Hematopoietic multipotent progenitor cell treated with erythropoietin and hydrocortisone succinate and interleukin-3 and kit ligand, for 6 days (in vitro differentiated cells): ENCODE measurements around the gene PRDX3.

ENCODE experiments used
- DNase-seq: peaks from one replicate; pipeline ENCODE4 v3.0.0-alpha.2; 2015

Gene PRDX3

DNA sequence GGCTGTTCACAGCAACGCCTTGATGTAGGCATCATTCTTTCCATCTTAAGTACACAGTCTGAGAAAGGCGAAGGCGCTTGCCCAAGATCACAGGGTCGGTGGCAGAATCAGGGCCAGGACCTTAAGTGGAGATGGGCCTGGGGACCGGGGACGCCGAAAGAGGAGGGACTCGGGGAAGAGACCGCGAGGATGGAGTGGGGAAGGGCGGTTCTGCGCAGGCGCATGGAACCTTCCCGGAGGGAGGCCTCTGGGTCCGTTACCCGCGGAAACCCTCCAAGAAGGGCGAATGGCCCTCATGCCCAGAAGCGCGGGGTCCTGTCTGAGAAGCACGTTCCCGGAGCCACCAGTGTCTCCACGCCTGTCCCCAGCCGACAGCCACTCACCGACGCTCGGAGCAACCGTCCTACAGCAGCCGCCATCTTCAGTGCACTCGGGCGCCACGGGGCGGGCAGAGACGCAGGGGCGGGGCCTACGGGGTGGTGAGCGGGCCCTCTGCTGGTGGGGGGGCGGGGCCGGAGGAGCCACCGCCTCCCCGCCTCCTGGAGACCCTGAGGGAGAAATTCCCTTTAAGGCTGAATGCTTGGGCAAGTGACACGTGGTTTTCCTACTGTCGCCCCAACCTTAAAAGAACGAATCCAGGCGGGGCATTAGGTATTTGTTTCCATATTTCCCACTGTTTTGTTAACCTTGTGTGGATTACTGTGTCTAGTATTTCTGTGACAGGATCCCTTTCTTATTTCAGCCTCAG is at the start of gene PRDX3:
Gene PRDX3, minus strand, starts transcription at position 441 of the 748 bp plus-strand sequence. Its CDS starts 22 bp downstream, at position 419.
- DNase-seq = peak; percentile 96

DNA sequence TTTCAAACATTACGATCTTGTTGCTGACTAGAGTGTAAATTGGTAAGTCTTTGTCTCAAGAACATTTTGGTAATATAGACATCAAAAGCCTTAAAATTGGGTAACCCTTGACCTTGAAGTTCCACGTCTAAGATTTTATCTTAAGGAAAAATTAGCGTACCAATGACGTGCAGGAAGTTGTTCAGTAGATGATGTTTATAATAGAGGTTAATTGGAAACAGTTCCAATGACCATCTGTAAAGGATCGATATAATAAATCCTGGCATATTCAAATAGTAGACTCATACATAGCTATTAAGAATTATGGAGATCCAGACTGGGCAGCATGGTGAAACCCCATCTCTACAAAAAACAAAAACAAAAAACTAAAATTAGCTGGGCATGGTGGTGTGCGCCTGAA is 49.2 kb upstream of the PRDX3 start:
- DNase-seq = no peak

DNA sequence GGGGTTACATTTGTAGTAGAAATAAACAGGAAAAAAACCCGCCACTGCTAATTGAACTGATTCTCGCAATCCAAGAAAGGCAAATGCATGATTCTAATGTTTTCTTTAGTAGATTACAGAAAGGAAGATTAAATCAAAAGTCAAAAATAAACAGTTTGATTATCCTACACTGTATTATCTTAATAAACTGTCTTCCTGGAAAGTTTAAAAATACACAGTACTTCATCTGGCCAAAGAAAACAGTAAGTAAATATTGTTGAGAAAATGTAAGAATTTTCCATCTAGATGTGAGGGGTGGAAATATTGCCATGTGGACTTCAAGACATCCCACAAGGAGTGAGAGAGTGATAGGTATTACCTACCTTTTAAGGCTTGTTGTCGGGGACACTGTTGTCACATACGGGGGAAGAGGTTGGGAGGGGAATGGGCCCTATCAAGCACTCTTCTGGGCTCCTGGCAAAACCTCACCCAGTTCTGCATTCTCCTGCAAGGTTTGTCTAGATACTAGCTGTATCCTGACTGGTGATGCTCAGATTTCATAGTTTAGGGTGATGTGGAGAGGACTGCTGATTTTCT is 46.6 kb upstream of the PRDX3 start:
- no peak for DNase-seq

DNA sequence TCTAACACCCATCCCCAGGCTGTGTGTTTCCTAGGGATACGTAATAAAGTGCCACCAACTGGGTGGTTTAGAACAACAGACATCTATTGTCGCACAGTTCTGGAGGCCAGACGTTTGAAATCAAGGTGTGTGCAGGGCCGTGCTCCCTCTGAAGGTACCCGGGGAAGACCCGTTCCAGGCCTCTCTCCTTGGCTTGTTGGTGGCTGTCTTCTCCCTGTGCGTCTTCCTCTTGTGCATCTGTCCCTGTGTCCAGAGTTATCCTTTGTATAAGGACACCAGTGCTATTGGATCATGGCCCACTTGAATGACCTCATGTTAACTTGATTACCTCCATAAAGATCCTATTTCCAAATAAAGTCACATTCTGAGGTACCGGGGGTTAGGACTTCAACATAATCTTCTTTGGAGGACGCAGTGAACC is 44.4 kb upstream of the PRDX3 start:
- DNase-seq = no peak

DNA sequence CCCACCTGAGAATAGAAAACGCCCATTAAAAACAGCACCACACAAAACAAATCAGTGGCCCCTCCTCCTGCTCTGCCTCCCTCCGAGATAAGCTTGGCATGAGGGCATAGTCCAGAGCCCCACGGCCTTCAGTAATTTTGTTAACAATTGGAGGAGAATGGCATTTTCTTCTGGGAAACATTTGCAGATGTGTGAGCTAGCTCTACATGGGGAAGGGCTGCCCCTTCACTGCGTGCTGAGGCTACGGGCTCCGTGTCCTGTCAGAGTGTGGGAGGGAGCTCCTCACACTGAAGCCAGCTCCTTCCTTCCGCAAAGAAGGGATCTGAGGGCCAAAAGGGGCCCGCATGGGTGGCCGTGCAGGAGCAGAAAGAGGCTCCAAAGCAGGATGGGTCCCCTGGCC is 43.9 kb upstream of the PRDX3 start:
- no peak for DNase-seq

DNA sequence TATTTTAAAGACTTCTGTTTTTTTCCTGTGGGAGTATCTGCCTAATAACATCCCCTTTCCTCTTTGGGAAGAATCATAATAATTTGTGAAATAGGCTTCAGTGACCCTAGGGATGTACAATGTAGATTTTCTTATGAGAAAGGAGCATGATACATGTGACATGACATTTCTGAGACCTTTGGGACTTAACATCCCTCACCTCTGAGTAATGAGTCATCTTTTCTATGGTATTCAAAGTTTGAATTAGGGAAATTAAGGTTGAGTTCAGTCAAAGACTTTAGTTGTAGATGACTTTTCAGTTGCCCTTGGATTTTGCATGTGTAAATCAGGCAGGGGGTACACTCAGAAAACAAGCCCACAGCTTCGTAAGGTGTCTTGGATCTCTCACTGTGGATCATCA is 43.1 kb upstream of the PRDX3 start:
- no peak for DNase-seq

DNA sequence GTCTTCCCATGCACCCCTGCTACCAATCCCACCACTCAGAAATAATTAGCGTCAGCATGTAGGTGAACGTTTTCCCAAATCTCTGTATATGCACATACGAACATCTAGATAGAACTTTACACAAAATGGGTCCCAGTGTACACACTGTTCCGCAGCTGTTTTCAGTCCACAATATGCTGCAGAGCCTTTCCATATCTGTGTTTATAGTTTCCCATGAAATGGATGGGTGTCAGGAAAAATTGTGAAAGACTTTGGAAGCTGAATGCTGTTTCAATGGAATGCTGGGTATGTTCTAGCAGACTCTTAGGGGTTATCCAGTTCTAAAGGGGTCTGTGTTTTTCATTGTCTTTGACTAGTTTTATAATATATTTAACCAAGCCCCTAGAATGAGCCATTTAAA is 42.6 kb upstream of the PRDX3 start:
- no peak for DNase-seq

DNA sequence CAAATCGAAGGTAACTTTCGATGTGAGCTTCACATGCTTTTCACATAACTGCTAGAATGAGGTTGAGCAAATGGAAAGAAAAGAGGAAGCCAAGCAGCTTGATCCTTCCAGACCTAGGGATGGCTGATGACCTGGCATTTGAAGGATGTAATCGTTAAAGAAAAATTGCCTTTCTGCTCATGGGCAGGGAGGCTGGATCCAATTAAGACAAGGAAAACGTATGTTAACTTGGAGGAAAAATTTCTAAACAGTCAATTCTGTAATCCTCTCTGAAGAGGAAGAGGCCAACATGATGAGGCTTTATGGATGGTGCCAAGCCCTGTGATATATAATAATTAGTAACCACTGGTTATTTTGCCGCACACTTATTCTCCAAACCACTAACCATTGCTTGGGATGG is 41.3 kb upstream of the PRDX3 start:
- no peak for DNase-seq

DNA sequence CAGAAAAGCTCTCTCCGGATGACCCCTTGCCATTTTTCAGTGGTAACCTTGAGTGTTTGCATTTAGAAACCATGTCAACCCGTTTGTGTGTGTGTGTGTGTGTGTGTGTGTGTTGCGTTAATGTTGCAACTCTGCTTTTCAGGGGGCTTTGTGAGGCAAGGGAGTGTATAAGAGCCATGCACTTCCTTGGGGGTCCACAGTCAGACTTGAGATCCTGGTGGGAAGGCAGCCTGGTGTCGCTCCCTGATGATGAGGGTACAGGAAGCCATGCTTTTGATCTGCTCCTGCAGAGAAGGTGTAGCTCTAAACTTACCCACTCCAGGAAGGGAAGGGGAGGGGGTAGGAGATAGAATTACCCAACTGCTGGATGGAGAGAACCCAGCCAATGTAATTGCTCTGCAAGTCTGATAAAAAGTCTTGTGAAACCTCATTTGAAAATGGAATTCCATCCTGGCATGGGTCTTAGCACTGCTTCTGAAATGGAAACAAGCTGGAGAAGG is 39.4 kb upstream of the PRDX3 start:
- no peak for DNase-seq

DNA sequence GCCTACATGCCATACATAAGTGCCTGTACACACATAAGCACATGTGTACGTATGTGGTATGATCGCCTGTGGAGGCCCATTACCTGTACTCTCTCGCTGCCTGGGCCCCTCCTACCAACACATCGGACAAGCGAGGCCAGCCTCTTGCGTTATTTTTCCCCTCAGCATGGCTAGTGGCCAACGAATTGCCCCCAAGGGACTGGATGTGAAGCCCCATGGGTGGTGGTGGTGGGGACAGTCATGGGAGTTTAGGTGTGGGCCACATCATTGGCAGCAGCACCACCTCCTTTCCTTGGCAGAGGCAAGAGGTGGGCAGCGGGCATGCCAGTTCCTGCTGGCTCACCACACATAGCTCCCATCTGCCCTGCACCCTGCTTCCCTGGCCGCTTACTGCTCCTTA is 38.8 kb upstream of the PRDX3 start:
- no peak for DNase-seq

DNA sequence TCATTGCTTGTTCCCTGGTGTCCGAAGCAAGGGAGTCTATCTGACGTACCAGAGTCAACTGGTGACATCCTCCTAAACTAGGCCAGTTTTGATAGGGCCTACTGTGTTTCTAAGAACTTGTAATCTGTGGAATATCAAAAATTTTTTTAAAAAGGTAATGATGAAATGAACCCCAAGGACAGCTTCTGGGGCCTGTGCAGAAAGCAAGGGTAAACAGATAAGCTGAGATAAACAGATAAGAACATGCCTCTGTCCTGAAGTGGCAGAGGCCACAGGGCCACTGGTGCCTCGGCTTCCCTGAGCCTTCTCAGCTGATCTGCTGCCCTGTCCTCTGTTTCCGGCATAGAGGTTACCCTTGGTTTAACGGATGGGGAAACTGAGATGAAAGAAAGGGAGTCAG is 37.5 kb upstream of the PRDX3 start:
- DNase-seq = peak; percentile 65

DNA sequence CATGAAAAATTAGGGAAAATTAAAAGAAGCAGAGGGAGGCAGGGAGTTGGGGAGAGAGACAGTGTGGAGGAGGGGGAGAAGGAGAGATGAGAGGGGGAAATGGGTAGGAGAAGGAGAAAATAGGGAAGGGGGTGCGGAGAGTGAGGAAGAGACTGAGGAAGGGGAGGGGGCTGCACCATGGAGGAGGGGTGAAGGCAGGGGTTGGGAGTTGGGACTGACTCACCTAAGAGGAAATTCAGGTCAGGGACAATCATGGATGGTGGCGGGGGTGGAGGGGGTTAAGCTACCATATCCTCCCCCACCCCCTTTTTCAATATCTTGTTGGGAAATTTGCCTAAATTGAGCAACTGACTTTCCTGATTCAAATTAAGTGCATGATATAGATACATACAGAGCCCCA is 36.8 kb upstream of the PRDX3 start:
- no peak for DNase-seq

DNA sequence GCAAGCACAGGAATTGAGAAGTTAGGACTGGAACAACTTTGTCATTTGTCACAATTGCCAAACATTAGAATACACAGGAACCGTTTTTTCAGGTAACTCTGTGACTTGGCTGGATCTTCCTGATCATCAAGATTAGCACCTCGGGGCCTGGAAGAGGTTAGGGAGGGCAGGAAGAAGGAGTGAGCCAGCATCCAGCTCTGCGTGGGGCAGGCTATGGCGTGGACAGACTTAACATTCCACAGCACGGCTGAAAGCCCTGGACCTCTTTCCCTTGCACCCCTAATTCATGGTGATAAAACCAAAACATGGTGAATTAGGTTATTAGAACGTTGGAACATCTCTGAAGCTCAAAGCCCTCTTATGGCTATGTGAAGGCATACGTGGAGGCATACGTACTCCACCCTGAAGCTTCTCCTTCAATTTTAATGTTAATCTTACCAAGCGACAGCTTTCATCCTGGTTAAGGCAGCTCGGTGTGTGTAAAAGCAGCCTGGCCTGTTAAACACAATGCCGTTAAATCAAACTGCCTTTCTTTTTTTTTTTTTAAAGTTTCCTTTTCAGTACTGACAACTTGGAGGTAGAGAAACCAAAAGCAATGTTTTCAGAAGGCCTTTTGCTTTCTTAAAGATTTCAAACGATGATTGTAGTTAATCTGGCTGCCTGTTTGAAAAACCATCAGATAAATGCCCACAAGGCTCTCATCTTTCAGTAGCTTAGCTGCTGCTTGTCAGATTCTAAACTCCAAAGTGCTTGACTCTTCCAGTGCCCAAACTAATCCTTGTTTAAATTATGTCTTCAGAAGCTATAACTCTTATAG is 33.2 kb upstream of the PRDX3 start:
- DNase-seq = peak; percentile 53

DNA sequence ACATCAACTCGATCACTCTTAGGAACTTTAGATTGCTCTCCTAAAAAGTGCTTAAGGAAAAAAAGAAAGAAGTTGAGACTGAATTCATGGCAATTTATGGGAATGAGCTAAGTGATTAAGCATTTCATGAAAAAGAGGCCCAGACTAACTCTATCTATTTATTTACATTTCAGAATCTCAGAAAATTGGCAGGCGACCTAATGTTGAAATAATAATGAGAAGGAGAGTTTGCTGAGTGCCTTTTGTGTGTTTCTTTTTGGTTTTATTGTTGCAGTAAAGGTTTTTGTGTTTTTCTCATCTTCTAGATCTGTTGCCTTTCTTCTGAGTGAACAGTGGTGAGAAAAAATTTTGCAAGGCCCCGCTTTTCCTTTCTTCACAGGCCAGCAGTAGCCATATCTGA is 32.6 kb upstream of the PRDX3 start:
- DNase-seq = no peak

DNA sequence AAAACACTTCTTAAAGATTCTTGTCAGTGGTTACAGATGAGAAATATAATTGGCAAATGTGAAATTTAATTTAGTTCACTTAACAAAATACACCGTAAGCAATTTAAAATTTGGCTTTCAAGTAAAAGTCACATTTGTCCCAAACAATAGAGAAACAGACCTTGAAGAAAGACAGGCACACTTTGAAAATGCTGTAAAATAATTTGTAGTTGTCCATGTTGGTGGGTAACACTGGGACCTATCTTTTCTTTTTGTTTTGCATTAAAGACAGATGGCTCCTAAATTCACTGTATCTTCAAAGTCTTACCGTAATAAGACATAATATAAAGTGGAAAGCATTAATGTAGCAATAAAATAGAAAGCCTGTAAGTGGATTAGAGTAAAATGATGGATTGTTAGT is 32.0 kb upstream of the PRDX3 start:
- no peak for DNase-seq

DNA sequence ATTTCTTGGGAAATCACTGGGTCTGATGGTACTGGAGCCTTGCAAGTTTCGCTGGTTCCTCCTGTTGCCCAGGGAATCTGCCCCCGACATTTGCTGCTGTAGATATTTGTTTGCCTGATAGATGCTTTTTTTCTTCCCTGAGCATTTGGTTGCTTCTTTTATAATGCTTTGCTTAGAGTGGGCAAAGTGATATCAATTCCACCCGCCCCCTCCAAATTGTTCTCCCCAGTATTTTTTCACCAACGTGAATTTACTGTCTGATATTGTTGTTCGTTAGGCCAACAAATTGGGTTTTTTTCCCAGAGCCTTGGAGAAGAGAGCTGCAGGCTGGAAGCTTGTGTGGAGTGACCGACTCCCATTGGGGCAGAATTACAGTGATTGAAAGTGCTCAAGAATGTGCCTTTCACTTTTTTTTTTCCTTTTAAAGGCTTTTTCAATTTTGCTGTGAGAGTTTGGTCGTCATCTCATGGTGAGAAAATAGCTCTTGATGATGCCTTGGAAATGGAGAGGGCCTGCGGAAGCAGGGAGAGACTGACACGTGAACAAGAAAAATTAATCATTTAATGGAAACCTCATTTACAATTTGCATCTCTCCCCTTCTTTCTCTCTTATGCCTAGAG is 31.2 kb upstream of the PRDX3 start:
- DNase-seq = no peak

DNA sequence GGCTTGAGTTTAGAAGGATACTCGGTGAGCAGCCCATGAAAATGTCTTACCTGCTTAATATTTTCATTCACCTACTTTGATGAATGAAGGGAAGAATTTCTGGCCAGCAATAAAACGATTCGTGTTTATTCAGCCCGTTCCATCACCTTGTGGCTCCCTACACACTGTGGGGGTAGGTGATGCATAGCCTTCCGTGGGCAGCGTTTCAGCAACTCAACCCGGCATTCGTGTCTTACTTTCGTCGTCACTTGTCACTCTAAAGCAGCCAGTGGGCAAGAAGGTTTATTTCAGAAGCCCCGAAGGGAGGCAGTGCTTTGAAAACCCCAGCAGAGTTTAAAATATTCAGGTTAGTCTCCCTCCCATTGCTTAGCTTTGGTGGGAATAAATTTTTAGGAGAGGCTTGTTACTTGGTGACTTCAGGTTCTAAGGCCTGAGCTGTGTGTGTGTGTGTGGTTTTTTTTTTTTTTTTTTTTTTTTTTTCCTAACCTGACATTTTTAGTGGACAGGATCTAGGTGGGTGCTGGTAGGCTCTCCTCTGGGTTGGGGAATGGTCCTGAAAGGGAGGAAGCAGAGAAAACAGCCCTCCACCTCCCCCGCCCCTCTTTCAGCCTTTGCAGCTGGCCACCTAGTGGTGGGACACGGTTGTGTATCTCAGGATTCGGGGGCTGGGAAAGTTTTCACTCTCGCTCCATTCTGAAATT is 30.6 kb upstream of the PRDX3 start:
- DNase-seq = peak; percentile 69

DNA sequence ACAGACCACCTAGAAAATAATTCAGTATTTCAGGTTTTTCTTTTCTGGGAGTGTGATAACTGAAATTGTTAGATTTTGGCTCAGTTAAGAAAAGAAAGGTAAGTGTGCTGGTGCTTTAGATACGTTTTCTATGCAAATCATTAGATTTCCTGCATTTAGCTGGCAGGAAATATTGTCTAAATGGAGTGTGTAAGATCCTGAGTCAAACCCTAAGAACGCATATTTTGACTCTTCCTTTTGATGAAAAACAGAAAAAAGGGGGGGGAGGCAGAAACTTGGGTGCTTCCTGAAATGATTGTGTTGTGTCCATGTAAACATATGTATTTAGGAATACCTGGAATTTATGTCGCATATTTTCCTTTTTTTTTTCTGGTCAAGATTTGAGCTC is 29.9 kb upstream of the PRDX3 start:
- DNase-seq = no peak

DNA sequence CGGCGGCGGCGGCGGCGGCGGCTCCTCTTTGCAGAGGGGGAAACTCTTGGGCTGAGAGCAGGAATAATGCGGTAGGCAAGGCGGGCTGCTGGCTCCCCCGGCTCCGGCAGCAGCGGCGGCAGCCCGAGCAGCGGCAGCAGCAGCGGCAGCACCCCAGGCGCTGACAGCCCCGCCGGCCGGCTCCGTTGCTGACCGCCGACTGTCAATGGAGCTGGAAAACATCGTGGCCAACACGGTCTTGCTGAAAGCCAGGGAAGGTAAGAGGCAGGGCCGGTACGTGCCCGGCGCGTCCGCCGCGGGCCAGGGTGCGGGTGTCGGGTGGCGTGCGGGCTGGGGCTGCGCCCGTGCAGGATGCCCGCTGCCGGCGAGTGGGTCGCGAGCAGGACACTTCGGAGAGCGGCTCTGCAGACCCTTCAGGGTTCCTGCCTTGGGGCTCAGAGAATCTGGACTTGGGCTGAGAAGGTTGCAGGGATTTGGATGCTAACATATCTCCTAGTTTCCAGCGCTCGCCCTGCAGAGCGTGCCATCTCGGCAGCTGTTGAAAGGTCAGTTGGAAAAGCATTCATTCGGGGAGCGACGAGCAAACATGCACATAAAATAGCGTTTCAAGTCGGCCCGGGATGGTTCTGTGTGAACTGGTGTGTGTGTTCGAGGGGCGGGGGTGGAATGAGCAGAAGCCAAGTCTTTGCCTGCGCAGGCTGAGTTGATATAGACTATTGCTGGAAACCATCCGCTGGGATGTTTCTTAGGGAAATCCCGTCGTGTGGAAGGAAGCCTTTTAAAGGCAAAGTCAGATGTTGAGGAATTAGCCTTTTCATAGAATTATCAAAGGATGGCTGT is 29.3 kb upstream of the PRDX3 start:
- peak; percentile 40 for DNase-seq

DNA sequence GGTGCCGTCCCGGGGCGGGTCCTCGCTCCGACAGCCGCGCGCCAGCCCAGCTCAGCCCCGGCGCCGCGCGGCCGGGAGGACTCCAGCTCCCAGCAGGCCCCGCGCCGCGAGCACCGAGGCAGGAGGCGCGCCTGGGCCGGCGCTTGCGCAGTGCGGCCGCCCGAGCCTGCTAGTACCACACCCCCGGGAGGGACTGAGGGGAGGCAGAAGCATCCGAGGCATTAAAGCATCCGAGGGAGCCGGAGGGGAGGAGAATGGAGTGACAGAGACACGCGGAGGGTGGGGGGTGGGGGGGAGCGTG is 28.7 kb upstream of the PRDX3 start, which contains the start of gene GRK5:
Gene GRK5, plus strand, starts transcription at position 206 of the 301 bp plus-strand sequence. CDS start 347 bp downstream, outside the sequence.
- peak; percentile 95 for DNase-seq

DNA sequence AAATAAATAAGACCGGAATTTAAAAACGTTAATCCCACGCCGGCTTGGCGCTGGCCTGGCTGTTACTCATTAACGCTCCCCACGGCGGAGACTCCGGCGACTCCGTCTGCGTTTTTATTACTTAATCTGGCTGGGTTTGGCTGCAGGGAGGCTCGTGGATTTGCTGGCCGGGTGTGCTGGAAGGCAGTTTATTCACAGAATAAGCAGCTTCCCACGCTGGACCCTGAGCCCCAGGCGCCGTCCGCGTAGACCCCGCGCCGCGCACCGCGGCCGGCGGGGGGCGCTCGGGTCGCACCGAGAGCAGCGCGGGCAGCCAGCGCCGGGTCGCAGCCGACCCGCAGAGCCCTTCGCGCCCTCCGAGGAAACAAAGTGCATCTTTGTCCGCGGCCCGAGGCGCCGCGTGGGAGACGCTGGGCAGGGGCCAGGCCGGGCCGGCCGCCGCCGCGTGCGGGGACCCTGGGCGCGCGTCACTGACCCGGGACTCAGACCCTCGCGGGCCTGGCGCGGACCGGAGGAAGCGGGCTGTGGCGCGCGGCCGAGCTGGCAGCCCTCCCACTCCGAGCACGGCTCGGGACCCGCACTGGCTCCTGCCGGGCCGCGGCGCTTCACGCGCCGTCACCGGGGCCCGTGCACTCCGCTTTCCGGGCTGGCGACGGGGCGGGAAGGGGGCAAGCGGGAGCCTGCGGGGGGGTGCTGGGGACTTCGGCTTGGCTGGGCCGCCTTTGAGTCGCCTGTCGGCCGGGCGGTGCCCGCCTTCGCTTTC is 28.2 kb upstream of the PRDX3 start:
- peak; percentile 81 for DNase-seq
